Measurements from ENCODE around the gene DDX10.
"Not testable (repeated sequence)": the region's sequence is repeated elsewhere in the genome, so short reads cannot be mapped to it uniquely, and the experiment has no call there.

The DDX10 gene

GRCh38 chr11:108779147-108779546 is 114.3 kb downstream of the DDX10 start:
- DNase-seq: not testable (repeated sequence)

DNA sequence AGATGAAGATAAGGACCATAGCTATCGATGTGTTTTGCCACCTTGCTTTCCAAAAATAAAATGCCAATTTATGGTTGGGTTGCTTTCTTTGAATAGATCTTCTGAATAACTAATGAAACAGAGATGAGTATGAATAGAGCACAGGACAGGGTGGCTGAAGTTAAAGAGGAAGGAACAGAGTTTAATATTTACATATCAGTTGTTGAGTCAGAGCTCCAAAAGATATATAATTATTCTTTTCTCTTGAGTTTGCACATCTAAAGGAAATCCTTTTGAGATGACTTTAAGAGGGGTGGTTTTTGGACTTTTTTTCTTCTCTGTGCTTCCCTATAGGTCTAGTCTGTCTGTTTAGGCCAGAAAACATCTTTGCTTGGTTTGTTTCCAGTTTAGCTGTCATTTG is 115.2 kb downstream of the DDX10 start:
- DNase-seq: no peak

- DNase-seq: no peak
These were observed 117.1 kb downstream of the DDX10 start for GRCh38 chr11:108781946-108782345.

GRCh38 chr11:108786281-108786990 is 121.6 kb downstream of the DDX10 start:
- peak in 1 of 2 donors; percentile 4 for DNase-seq

GRCh38 chr11:108787105-108787504 is 122.2 kb downstream of the DDX10 start:
- no peak for DNase-seq

GRCh38 chr11:108788565-108789199 is 123.8 kb downstream of the DDX10 start:
- no peak for DNase-seq

DNA sequence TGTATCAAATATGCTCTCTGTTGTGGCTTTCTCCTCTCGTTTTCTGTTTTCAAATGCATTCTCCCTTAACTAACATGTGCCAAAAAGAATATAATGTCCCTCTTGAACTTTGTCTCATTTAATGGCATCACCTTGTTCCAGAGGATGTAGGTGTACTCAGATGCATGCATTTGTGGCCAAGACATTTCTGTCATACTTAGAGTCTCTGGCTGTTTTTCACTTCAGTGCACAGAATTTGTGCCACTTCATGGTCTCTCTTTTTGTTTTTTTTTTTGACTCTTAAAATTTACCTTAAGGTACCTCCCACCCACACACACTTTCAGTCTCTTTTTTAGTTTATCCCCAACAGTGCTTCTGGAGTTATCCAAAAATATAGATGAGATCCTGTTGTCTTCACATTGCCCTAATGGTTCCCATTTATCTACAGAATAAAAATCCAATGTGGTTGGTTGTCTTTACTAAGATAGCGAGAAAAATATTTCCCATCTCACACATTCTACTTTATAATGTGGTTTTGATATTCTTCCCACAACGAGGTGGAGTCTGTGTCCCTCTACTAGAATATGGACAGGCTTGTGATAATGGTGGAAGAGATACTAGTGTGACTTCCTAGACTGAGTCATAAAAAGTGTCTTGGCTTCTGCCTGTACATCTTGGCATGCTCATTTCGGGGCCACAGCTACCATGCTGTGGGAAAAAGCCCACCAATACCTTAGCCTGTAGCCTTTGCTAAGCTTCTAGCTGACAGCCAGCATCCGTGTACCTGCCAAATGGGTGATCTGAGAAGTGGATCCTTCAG is 125.8 kb downstream of the DDX10 start:
- DNase-seq: no peak

GRCh38 chr11:108793138-108793537 is 128.3 kb downstream of the DDX10 start:
- DNase-seq: no peak

DNA sequence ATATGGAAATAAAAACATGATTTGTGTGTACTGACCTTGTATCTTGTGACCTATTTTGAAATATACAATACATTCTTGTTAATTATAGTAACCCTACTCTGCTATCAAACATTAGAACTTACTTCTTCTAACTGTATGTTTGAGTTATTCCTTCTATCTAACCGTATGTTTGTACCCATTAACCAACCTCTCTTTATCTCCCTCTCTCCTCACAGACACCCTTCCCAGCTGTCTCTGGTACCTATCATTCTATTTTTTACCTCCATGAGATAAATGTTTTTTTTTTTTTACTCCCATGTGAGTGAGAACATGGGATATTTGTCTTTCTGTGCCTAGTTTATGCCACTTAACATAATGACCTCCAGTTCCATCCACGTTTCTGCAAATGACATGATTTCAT is 128.7 kb downstream of the DDX10 start:
- no peak for DNase-seq

DNA sequence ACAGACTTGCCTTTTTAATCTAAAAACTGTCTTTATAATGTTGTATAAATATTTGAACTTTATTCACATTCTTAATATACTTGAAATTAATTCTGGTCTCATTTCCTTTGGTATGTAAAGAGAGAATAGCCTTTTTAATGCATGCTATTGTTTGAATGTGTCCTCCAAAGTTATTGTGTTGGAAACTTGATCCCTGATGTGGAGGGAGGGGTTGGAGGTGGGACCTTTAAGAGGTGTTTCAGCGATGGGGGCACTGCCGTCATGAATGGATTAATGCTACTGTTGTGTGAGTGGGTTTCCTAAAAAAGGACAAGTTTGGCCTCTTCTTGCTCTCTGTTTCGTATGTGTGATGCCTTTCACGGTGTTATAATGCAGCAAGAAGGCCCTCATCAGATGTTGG is 131.7 kb downstream of the DDX10 start:
- DNase-seq: no peak

DNA sequence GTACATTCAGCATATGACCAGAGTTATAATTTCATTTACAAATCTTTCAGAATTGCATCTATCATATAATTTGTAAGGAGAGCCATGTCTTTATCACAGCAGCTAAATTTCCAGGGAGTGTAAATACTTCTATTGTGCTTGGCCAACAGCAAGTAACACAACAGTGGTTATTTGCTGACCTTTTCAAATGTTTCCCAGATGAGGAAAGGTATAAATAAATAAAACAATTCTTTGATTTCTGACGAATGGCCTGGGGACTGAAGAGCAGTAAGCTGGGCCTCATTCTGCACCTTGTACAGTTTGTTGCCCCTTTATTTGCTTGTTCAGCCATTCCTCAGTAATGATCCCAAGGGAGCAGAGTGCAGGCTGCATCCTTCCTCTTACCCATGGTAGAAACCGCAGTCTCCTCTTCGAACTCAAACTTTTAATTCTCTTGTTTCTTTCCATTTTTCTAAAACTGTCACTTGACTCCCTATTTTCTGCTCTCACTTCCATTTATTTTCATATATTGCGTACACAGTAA is 132.8 kb downstream of the DDX10 start:
- DNase-seq: no peak

- no peak for DNase-seq
These were observed 137.6 kb downstream of the DDX10 start for GRCh38 chr11:108802492-108802891.

DNA sequence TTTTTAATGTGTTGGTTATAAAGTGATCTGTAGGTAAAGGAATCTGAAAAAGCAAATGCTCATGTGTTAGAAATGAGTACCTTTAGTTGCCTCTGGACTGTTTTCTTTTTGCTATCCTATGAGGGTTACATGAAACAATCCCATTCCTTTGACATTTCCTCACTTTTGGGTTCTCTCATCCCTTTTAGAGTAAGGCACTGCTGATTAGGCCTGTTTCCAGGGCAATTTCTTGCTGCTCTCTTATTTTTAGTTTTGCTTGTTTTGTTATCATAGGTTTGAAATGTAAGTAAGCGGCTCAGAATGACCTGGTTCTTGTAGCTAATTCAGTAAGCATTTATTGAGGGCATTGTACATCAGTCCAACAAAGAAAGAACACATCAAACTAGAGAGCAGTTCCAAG is 138.9 kb downstream of the DDX10 start:
- no peak for DNase-seq

- no peak for DNase-seq
These were observed 139.6 kb downstream of the DDX10 start for GRCh38 chr11:108804511-108804910.

- DNase-seq: no peak
These were observed 140.2 kb downstream of the DDX10 start for GRCh38 chr11:108805030-108805429.

DNA sequence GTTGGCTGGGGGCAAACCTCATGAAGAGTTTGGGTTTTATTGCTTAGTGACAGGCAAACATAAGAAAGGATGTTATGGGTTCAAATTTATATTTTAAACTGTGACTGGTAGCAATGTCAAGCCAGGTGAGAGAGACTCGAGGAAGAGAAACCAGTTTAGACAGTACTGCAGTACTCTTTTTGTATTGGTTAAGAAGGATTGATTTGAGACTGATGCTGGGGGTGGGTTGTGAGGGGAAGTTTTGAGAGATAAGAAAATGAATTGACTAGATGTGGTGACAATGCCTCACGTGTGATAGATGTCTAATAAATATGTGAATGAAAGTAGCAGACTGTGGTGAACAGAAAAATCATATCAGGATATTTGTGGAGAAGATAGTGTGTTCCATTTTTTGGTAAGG is 142.4 kb downstream of the DDX10 start:
- no peak for DNase-seq

- DNase-seq: no peak
These were observed 148.2 kb downstream of the DDX10 start for GRCh38 chr11:108813086-108813485.

DNA sequence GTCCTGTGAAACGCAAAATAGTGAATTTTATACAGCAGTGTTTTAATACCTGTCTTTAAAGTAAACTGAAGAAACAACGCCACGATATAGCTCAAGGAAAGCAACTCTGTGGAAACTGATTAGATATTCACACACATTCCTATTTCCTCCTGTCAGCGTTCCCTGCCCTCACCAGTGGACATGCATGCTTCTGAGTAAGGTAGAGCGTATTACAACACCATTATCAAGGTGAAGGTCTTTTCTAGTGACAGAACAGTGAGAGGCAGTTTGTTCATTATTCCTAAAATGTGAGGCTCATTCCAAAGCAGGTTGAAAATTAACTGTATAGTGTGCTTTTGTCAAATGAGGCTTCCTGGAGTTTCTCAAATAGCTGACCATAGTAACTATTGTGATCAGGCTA is 153.1 kb downstream of the DDX10 start:
- DNase-seq: no peak

DNA sequence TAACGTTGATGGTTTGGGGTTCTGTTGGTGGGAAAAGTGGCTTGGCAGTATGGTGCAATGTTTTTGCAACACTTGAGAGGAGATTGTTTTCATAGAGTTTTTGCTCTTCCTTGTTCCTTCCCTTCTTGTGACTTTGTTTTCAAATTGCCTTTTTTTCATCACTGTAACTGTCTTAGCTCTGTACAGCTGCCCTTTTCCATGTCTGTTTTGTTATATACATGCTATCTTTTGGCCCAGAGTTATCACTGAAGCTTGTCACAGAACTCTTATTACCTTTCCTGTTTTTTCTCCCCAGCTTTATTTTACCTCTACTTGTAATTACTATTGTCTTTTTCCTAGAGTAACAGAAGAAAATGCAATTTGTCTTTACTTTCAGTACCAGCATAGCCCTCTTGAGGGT is 154.1 kb downstream of the DDX10 start:
- DNase-seq: no peak

DNA sequence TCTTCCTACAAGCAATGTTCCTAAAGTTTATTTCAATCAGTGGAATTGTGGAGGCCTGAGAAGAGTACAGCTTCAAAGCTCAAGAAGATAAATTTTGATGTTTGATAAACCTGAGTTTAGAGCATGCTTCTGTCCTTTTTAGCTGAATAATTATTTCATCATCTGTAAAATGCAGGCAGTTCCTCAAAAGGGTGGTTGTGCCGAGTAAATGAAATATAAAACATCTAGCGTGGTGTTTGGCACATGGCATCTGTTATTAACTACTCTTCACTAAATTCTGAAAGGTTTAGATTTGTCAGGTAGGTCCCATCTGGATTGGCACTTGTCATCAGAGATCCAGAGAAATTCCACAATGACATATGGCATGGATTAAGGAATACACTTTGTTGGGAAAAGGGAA is 155.1 kb downstream of the DDX10 start:
- peak; percentile 6 to 11 for DNase-seq

DNA sequence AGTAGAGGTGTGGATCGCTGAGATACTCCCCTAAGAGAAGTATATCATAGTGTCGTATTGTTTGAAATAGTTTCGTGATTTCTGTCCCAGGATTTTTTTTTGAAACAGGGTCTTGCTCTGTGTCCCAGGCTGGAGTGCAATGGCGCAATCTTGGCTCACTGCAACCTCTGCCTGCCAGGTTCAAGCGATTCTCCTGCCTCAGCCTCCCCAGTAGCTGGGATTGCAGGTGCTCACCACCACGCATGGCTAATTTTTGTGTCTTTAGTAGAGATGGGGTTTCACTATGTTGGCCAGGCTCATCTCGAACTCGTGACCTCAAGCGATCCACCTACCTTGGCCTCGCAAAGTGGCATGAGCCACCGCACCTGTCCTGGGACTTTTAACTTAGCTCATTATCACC is 159.1 kb downstream of the DDX10 start:
- DNase-seq: not testable (repeated sequence)

GRCh38 chr11:108824545-108824944 is 159.7 kb downstream of the DDX10 start:
- DNase-seq: no peak

DNA sequence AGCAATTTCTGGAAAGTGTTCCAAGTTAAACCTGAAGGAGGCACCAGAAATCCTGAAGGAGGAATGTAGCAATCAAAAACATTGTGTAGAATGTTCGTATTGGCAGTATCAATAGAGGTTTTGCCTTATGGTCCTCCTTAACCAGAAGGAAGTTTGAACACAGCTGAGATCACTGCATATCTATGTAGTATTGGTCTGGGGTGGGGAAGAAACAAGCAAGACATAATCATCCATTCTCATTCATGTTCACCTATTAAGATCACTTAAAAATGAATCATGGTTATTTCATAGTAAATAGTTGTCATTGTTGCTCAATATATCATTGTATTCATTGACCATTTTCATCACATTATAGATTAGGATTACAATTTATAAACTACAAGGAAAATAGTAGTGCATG is 160.5 kb downstream of the DDX10 start:
- DNase-seq: no peak

GRCh38 chr11:108826136-108826535 is 161.3 kb downstream of the DDX10 start:
- DNase-seq: no peak
